HepG2 (cell line): ENCODE data around the gene DDRGK1. TPM values are rescaled to one million over a fixed set of nuclear protein-coding genes. Genes with fewer than 3 reads are reported as not detected.
A peak's percentile ranks its signal among the peaks of the same experiment; 100 is the strongest.

Experiments
- BRCA1 ChIP-seq: sonication (generic); formaldehyde crosslinking; IDR thresholded peaks from 2 replicates; pipeline ENCODE4 v1.4.0; 2020; ENCODE audit warnings: missing genetic modification reagents
- FOXC1 ChIP-seq: sonication (generic); formaldehyde crosslinking; IDR thresholded peaks from 2 replicates; pipeline ENCODE4 v1.8.0; 2022; ENCODE audit warnings: mild to moderate bottlenecking, missing genetic modification reagents, borderline replicate concordance
- HNRNPK ChIP-seq: fragments of 200-400 bp; formaldehyde crosslinking; IDR thresholded peaks from 2 replicates; pipeline ENCODE4 v1.6.1; 2018; ENCODE audit warnings: low read length, low read depth, moderate library complexity, mild to moderate bottlenecking; ENCODE audit not compliant: poor library complexity, severe bottlenecking
- TRAFD1 ChIP-seq: sonication (generic); formaldehyde crosslinking; IDR thresholded peaks from 2 replicates; pipeline ENCODE4 v1.5.1; 2020; ENCODE audit warnings: missing genetic modification reagents, mild to moderate bottlenecking, borderline replicate concordance
- ZNF207 ChIP-seq: fragments of 450-650 bp; IDR thresholded peaks from 2 replicates; pipeline ENCODE4 v1.6.1; 2016; ENCODE audit warnings: antibody characterized with exemption, borderline replicate concordance
- ZNF318 ChIP-seq: sonication (generic); formaldehyde crosslinking; IDR thresholded peaks from 2 replicates; pipeline ENCODE4 v1.4.0; 2020; ENCODE audit warnings: mild to moderate bottlenecking, missing genetic modification reagents
- ZNF607 ChIP-seq: sonication (generic); formaldehyde crosslinking; IDR thresholded peaks from 2 replicates; pipeline ENCODE4 v1.5.1; 2020; ENCODE audit warnings: missing genetic modification reagents, mild to moderate bottlenecking, borderline replicate concordance
- ZNF660 ChIP-seq: sonication (generic); formaldehyde crosslinking; IDR thresholded peaks from 2 replicates; pipeline ENCODE4 v1.5.1; 2020; ENCODE audit warnings: mild to moderate bottlenecking, low read depth, missing genetic modification reagents, borderline replicate concordance
- polyA plus RNA-seq, 8 experiments: library from polyadenylated mRNA; depleted of rRNA in 3 of 8; stranded (reverse) in 7 of 8; unstranded in 1 of 8; fragments of >200 nt; fragmentation: Illumina TruSeq in 4 of 8; extraction: Trizol in 4 of 8; gene quantifications; 2 replicates each; pipeline versions ENCODE4 v1.2.1 to v1.2.3, GENCODE V29; 2011 to 2016; ENCODE audit warnings: low read depth in 4 of 8, missing spikeins in 1 of 8, mixed read lengths in 1 of 8; ENCODE audit not compliant: insufficient read depth in 1 of 8
- total RNA-seq, 5 experiments: library from RNA; depleted of rRNA; stranded (reverse); fragments of >200 nt; fragmentation: Illumina TruSeq; extraction: Trizol; gene quantifications; 2 replicates each; pipeline ENCODE4 v1.2.3, GENCODE V29; 2016; ENCODE audit warnings: low read depth in 1 of 5
- TF ChIP-seq, protein P1 (sequence below): IDR thresholded peaks from 2 replicates; pipeline ENCODE4 v1.6.1; 2016; ENCODE audit warnings: mild to moderate bottlenecking

The DDRGK1 gene
- total and polyA plus RNA-seq, 2 of the 13 experiments (the other 11 are each of a cell fraction or from before 2014, with no cell fraction given), result 96.7 to 149 TPM

DNA sequence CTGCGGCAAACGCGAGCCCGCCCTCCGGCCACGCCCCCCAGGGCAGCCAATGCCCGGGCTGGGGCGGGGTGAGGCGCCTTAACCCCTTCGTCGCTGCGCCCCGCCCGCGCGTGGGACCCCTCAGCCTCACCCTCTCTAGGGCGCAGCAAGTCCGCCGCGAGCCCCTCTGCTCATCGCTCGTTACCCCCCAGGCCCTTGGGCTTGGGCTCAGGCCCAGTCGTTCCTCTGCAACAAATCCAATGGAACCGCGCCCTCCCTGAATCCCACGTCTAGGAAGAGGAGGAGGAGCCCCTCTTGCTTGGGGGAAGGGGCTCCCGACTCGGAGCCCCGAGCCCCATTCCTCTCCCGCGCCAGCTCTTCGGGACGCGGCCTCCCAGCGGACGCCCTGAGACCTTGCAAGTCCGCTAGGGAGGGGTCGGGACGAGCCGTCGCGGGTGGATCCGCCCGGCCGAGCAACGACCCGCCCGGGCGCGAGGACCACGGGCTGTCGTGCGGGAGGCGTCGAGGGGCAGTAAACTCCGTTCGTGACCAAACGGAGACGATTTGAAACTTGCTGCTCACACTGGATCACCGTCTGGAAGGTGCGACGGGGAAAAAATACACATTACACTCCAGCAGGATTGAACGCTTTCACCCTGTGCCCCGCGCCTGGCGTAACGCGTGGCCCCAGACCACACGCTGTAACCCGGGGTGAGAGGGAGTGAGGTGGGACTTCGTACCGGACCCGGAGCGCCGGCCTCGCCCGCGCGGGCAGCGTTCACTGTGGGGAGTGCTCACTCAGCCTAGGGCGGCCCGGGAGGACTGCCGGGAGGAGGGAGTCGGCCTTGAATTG, 30.7 kb downstream of the DDRGK1 start (continued):
- TF ChIP-seq ZNF318 (CRISPR knock-in tag) (peak; percentile 67; the same call in 1 of the 2 replicates), ZNF607 (peak; percentile 27), BRCA1 (CRISPR knock-in tag) (peak; percentile 88; the same call in 1 of the 2 replicates), ZNF207 (no peak), TRAFD1 (CRISPR knock-in tag) (no peak; the same call in 1 of the 2 replicates), FOXC1 (CRISPR knock-in tag) (peak; percentile 39; the same call in 1 of the 2 replicates), HNRNPK (peak; percentile 7), ZNF660 (CRISPR knock-in tag) (no peak)
- TF ChIP-seq, protein P1, sequence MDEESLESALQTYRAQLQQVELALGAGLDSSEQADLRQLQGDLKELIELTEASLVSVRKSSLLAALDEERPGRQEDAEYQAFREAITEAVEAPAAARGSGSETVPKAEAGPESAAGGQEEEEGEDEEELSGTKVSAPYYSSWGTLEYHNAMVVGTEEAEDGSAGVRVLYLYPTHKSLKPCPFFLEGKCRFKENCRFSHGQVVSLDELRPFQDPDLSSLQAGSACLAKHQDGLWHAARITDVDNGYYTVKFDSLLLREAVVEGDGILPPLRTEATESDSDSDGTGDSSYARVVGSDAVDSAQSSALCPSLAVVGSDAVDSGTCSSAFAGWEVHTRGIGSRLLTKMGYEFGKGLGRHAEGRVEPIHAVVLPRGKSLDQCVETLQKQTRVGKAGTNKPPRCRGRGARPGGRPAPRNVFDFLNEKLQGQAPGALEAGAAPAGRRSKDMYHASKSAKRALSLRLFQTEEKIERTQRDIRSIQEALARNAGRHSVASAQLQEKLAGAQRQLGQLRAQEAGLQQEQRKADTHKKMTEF (CRISPR knock-in tag), result peak; percentile 83; the same call in 1 of the 2 replicates
